ENCODE measurements around the gene LRRC75B. TPM values are rescaled to one million over a fixed set of nuclear protein-coding genes. Genes with fewer than 3 reads are reported as not detected.
"Not testable (repeated sequence)": the region's sequence is repeated elsewhere in the genome, so short reads cannot be mapped to it uniquely, and the experiment has no call there.

LRRC75B gene
- total RNA-seq, 4 donors from 2014 or later, result 4.0 to 20.4 (median 7.8) TPM

GRCh38 chr22:24603770-24604629 lies 11.1 kb upstream of the LRRC75B start:
- Histone ChIP-seq H3K4me1 (peaks cover 7 to 44% (median 9%) of the 10 kb centered on the region in 3 donors), H3K27ac (peak overlapping the region in 1 of 4 donors; percentile 36), H3K4me3 (peak overlapping the region in 1 of 4 donors; percentile 48)
- DNase-seq; intact Hi-C loops (cut with DNase I); H3K27me3 ChIP-seq; H3K36me3 ChIP-seq; H3K9me3 ChIP-seq: not testable (repeated sequence)
- TF ChIP-seq CTCF (IDR thresholded peaks at IDR 0.05), result peak in 1 of 6 experiments; percentile 4
- WGBS, 2 donors, result 22 to 23% methylated on average over 7 of the region's 18 CpGs

- H3K36me3 ChIP-seq; DNase-seq; H3K27me3 ChIP-seq; H3K9me3 ChIP-seq; intact Hi-C loops (cut with DNase I): not testable (repeated sequence)
- Histone ChIP-seq H3K4me3 (peak within 1 kb of the TSS in 2 of 4 donors; percentile 8 to 48), H3K27ac (peak within 1 kb of the TSS in 1 of 4 donors; percentile 36), H3K4me1 (peaks cover 7 to 44% (median 9%) of the 10 kb centered on the region in 3 donors)
- WGBS, 2 donors, result 19 to 51% methylated on average over 5 to 7 of the region's 22 CpGs
Observed at GRCh38 chr22:24602847-24603769, 10.2 kb upstream of the LRRC75B start, which contains the start of gene GGT1. TSS of gene GGT1 (plus strand) at chr22:24603193. CDS start at chr22:24611082, 7,889 bp downstream.

- H3K27ac ChIP-seq; H3K4me3 ChIP-seq; DNase-seq; H3K9me3 ChIP-seq; H3K27me3 ChIP-seq; intact Hi-C loops (cut with DNase I); H3K36me3 ChIP-seq: not testable (repeated sequence)
- peaks cover 7 to 39% (median 9%) of the 10 kb centered on the region in 3 donors for H3K4me1 ChIP-seq
- WGBS, 2 donors, result 88 to 96% methylated on average over 5 to 6 of the region's 11 CpGs
Observed at GRCh38 chr22:24602105-24602749, 9.4 kb upstream of the LRRC75B start.

- Histone ChIP-seq H3K4me1 (peaks cover 7 to 38% (median 9%) of the 10 kb centered on the region in 3 donors), H3K27ac (no peak overlapping the region), H3K9me3 (no peaks in the 10 kb centered on the region), H3K27me3 (no peaks in the 10 kb centered on the region), H3K36me3 (no peaks in the 10 kb centered on the region), H3K4me3 (no peak overlapping the region)
- intact Hi-C loops (cut with DNase I), result no loop called here
- WGBS, 2 donors, result 50% methylated on average over 3 of the region's 12 CpGs; no CpG with 5 or more reads in 1 of the 2 donors
- no peak for DNase-seq
- no peak for TF ChIP-seq CTCF (IDR thresholded peaks at IDR 0.05)
- no peak for TF ChIP-seq POLR2A (IDR thresholded peaks at IDR 0.05)
Observed at GRCh38 chr22:24601217-24602104, 8.6 kb upstream of the LRRC75B start.

GRCh38 chr22:24599958-24600715 lies 7.3 kb upstream of the LRRC75B start:
- peaks cover 7 to 38% (median 9%) of the 10 kb centered on the region in 3 donors for H3K4me1 ChIP-seq
- H3K9me3 ChIP-seq; DNase-seq; H3K36me3 ChIP-seq; H3K27ac ChIP-seq; H3K4me3 ChIP-seq; H3K27me3 ChIP-seq; intact Hi-C loops (cut with DNase I): not testable (repeated sequence)
- WGBS, 2 donors, result 40 to 83% methylated on average over 1 of the region's 3 CpGs

Measured in esophagus squamous epithelium (tissue), 5 donors.